HCT116 (cell line): ENCODE data around the gene NPIPB2. TPM values are rescaled to one million over a fixed set of nuclear protein-coding genes. Genes with fewer than 3 reads are reported as not detected.

Source experiments
- ATAC-seq: fragments of 200-7000 bp; cut with Tn5 transposase; 2 replicates; pipeline ENCODE4 v1.9.1; 2020; ENCODE audit warnings: mild to moderate bottlenecking, moderate library complexity
- BruUV-seq: library from RNA; stranded (reverse); fragments of 400-500 nt; replicated peaks from 2 replicates; lab custom pipeline; 2021; lab: Mats Ljungman, UMichigan
- CTCF ChIA-PET: fragments of 300-600 bp; sonication (Branson Sonifier 250); formaldehyde crosslinking; loops from one replicate; lab custom pipeline; 2021; ENCODE audit warnings: antibody characterized with exemption; lab: Charles Lee
- POLR2A ChIA-PET: fragments of 300-600, 350-600 bp; sonication (Branson Sonifier 250); formaldehyde crosslinking; loops from one replicate; lab custom pipeline; 2021; ENCODE audit warnings: antibody characterized with exemption; lab: Charles Lee
- RAD21 ChIA-PET, 2 experiments: fragments of 300-600 bp; sonication (Branson Sonifier 250); formaldehyde crosslinking; loops; one replicate each; lab custom pipeline; 2023; ENCODE audit warnings: low total read pairs in 2 of 2; ENCODE audit not compliant: uncharacterized antibody in 2 of 2, unreplicated experiment in 2 of 2, low non-redundant PET in 1 of 2; lab: Charles Lee
- DNase-seq: peaks from one replicate; pipeline ENCODE4 v3.0.0-alpha.2; 2010; ENCODE audit warnings: low read depth, low spot score
- H2AFZ ChIP-seq: fragments of 200-600 bp; shearing (Covaris generic), sonication (generic); 2 replicates; pipeline ENCODE4 v1.6.1; 2017; ENCODE audit warnings: low read depth, mixed run types, mixed read lengths, antibody characterized with exemption, low read length; ENCODE audit not compliant: poor library complexity, severe bottlenecking
- H3K27ac ChIP-seq: 2 replicates; pipeline ENCODE4 v1.5.1; 2012; ENCODE audit warnings: low read depth, low read length
- H3K27me3 ChIP-seq: fragments of 200-600 bp; sonication (generic); 2 replicates; pipeline ENCODE4 v1.6.1; 2016; ENCODE audit warnings: mixed run types, low read length, mixed read lengths; ENCODE audit not compliant: insufficient read depth
- H3K36me3 ChIP-seq, 2 experiments: fragments of 200-500 bp in 1 of 2; fragments of 200-600 bp in 1 of 2; sonication (Bioruptor generic) in 1 of 2; sonication (generic) in 1 of 2; 2 replicates each; pipeline versions ENCODE4 v1.5.1 to v1.6.1; 2014 to 2016; ENCODE audit warnings: low read length in 2 of 2, inconsistent platforms in 1 of 2, mixed read lengths in 1 of 2, mixed run types in 1 of 2; ENCODE audit not compliant: insufficient read depth in 2 of 2, control insufficient read depth in 1 of 2
- H3K4me1 ChIP-seq, 2 experiments: fragments of 200-600 bp in 1 of 2; sonication (generic) in 1 of 2; 2 replicates each; pipeline versions ENCODE4 v1.5.1 to v1.6.1; 2012 to 2017; ENCODE audit warnings: low read length in 2 of 2, inconsistent platforms in 1 of 2, mild to moderate bottlenecking in 1 of 2, mixed read lengths in 1 of 2, mixed run types in 1 of 2, moderate library complexity in 1 of 2; ENCODE audit not compliant: insufficient read depth in 2 of 2, control insufficient read depth in 1 of 2
- H3K4me2 ChIP-seq: fragments of 200-600 bp; sonication (generic); 2 replicates; pipeline ENCODE4 v1.6.1; 2017; ENCODE audit warnings: mixed run types, low read length, mixed read lengths
- H3K4me3 ChIP-seq, 2 experiments: fragments of 200-600 bp in 1 of 2; sonication (generic) in 1 of 2; replicated peaks in 1 of 2; 2 replicates each; pipeline ENCODE4 v1.5.1; 2011 to 2016; ENCODE audit warnings: low read length in 2 of 2, control low read depth in 1 of 2, low read depth in 1 of 2, mild to moderate bottlenecking in 1 of 2, mixed read lengths in 1 of 2, mixed run types in 1 of 2
- H3K79me2 ChIP-seq: fragments of 200-600 bp; sonication (generic); 2 replicates; pipeline ENCODE4 v1.6.1; 2017; ENCODE audit warnings: mild to moderate bottlenecking, mixed run types, low read length, moderate library complexity, mixed read lengths; ENCODE audit not compliant: insufficient read depth
- H3K9ac ChIP-seq: fragments of 200-600 bp; sonication (generic); 2 replicates; pipeline ENCODE4 v1.6.1; 2016; ENCODE audit warnings: low read length, mixed read lengths
- H3K9me2 ChIP-seq: fragments of 200-600 bp; sonication (generic), shearing (Covaris generic); 2 replicates; pipeline ENCODE4 v1.6.1; 2017; ENCODE audit warnings: mixed run types, mild to moderate bottlenecking, moderate library complexity; ENCODE audit not compliant: insufficient read depth
- H3K9me3 ChIP-seq, 2 experiments: fragments of 200-500 bp in 1 of 2; fragments of 200-600 bp in 1 of 2; sonication (Bioruptor generic) in 1 of 2; sonication (generic) in 1 of 2; 2 replicates each; pipeline ENCODE4 v1.6.1; 2014 to 2017; ENCODE audit warnings: low read length in 2 of 2, mixed read lengths in 2 of 2, inconsistent platforms in 1 of 2, low read depth in 1 of 2, mild to moderate bottlenecking in 1 of 2, mixed run types in 1 of 2, moderate library complexity in 1 of 2; ENCODE audit not compliant: control insufficient read depth in 1 of 2, insufficient read depth in 1 of 2
- H4K20me1 ChIP-seq: fragments of 200-600 bp; sonication (generic), shearing (Covaris generic); 2 replicates; pipeline ENCODE4 v1.6.1; 2017; ENCODE audit warnings: mixed run types, mild to moderate bottlenecking, moderate library complexity; ENCODE audit not compliant: insufficient read depth
- ATF3 ChIP-seq: IDR thresholded peaks from 2 replicates; pipeline ENCODE4 v1.6.1; 2012
- CBX3 ChIP-seq: IDR thresholded peaks from 2 replicates; pipeline ENCODE4 v1.6.1; 2012; ENCODE audit warnings: low read depth
- ELF1 ChIP-seq: IDR thresholded peaks from 2 replicates; pipeline ENCODE4 v1.6.1; 2012; ENCODE audit warnings: low read depth, borderline replicate concordance
- JUND ChIP-seq: IDR thresholded peaks from 2 replicates; pipeline ENCODE4 v1.6.1; 2012
- MAX ChIP-seq: IDR thresholded peaks from 2 replicates; pipeline ENCODE4 v1.6.1; 2012
- REST ChIP-seq: IDR thresholded peaks from 2 replicates; pipeline ENCODE4 v1.6.1; 2012; ENCODE audit warnings: low read depth
- SIN3A ChIP-seq: IDR thresholded peaks from 2 replicates; pipeline ENCODE4 v1.6.1; 2012; ENCODE audit warnings: low read depth
- SP1 ChIP-seq: IDR thresholded peaks from 2 replicates; pipeline ENCODE4 v1.6.1; 2012; ENCODE audit warnings: low read depth
- SRF ChIP-seq: IDR thresholded peaks from 2 replicates; pipeline ENCODE4 v1.6.1; 2012; ENCODE audit warnings: low read depth
- ZNF274 ChIP-seq: fragments of 200-500 bp; sonication (Bioruptor generic); IDR thresholded peaks from 2 replicates; pipeline ENCODE4 v1.6.1; 2014; ENCODE audit warnings: mild to moderate bottlenecking, low read depth, low read length, inconsistent platforms
- intact Hi-C: fragments of 100-400 bp; cut with micrococcal nuclease; formaldehyde crosslinking; loops from 2 replicates; pipeline ENCODE4 v1.10.0; 2022
- total RNA-seq: library from RNA; stranded (reverse); gene quantifications from one replicate; pipeline ENCODE4 v1.2.1, GENCODE V29; 2021; ENCODE audit not compliant: unreplicated experiment

The NPIPB2 gene
- total RNA-seq, 1 experiment from 2014 or later: 10.7 TPM

GRCh38 chr16:11914210-11915113, 27.4 kb downstream of the NPIPB2 start:
- peaks cover 63% of the 10 kb centered on the region for H3K79me2 ChIP-seq
- ChIA-PET POLR2A (no interaction called here), RAD21 (no interaction called here), CTCF (no interaction called here)
- H4K20me1 ChIP-seq: peaks cover 24% of the 10 kb centered on the region; the same call in 1 of the 2 replicates
- BruUV-seq: TSS peak; percentile 48
- H3K27me3 ChIP-seq: no peaks in the 10 kb centered on the region
- peaks cover 17 to 27% of the 10 kb centered on the region in 2 experiments for H3K4me1 ChIP-seq
- H3K9me3 ChIP-seq: no peaks in the 10 kb centered on the region
- H3K27ac ChIP-seq: peak overlapping the region; percentile 81
- H3K36me3 ChIP-seq: peaks cover 0 to 17% of the 10 kb centered on the region in 2 experiments; a peak in 3 of 4 replicates
- H3K4me3 ChIP-seq: peak overlapping the region; percentile 64 to 92
- no peaks in the 10 kb centered on the region for H3K9me2 ChIP-seq
- peak overlapping the region; percentile 81 for H3K4me2 ChIP-seq
- DNase-seq (no peak), ATAC-seq (no peak)
- intact Hi-C loops: loop anchor here (5.0 kb wide), 1 partner anchor 63 kb away; the partner anchor contains the start of gene SNX29
- TF ChIP-seq SP1 (no peak; the same call in 1 of the 2 replicates), MAX (0 out of 2 replicates have a peak, but pooled peaks have one; percentile 30)
- TF ChIP-seq, all 23 proteins: peak for 1
- H2AFZ ChIP-seq: no peak overlapping the region
- peak overlapping the region; percentile 82 for H3K9ac ChIP-seq

GRCh38 chr16:11913425-11914079, 28.3 kb downstream of the NPIPB2 start:
- no peaks in the 10 kb centered on the region for H3K9me3 ChIP-seq
- ATAC-seq: no peak
- peaks cover 17 to 27% of the 10 kb centered on the region in 2 experiments for H3K4me1 ChIP-seq
- ChIA-PET RAD21 (no interaction called here), POLR2A (no interaction called here), CTCF (no interaction called here)
- H3K9me2 ChIP-seq: no peaks in the 10 kb centered on the region
- H3K27me3 ChIP-seq: no peaks in the 10 kb centered on the region
- H4K20me1 ChIP-seq: peaks cover 24% of the 10 kb centered on the region; the same call in 1 of the 2 replicates
- peaks cover 72% of the 10 kb centered on the region for H3K79me2 ChIP-seq
- intact Hi-C loops: no loop called here
- H3K36me3 ChIP-seq: peaks cover 0 to 17% of the 10 kb centered on the region in 2 experiments; a peak in 3 of 4 replicates
- BruUV-seq: no TSS peak
- peak overlapping the region; percentile 81 for H3K4me2 ChIP-seq
- DNase-seq: no peak
- H3K27ac ChIP-seq: no peak overlapping the region
- no peak overlapping the region for H2AFZ ChIP-seq
- H3K9ac ChIP-seq: peak overlapping the region; percentile 82
- H3K4me3 ChIP-seq: peak overlapping the region; percentile 64 to 92
- TF ChIP-seq SP1: no peak
- TF ChIP-seq SRF: no peak
- no peak for TF ChIP-seq ELF1
- TF ChIP-seq REST: no peak
- no peak for TF ChIP-seq CBX3
- TF ChIP-seq ATF3: no peak
- no peak for TF ChIP-seq MAX
- no peak for TF ChIP-seq SIN3A
- no peak for TF ChIP-seq JUND
- TF ChIP-seq ZNF274: no peak
